ENCODE data around the gene FMN1. TPM values are rescaled to one million over a fixed set of nuclear protein-coding genes. Genes with fewer than 3 reads are reported as not detected.

Gene FMN1
- total RNA-seq, 2 donors from 2014 or later = 5.4 to 9.4 TPM

- ATAC-seq (no peak), DNase-seq (no peak)
- intact Hi-C loops (cut with DNase I) = loop anchor here in 1 of 2 donors (10.0 kb wide), 1 partner anchor 114 kb away; no protein-coding TSS in a partner anchor
Observed at GRCh38 chr15:32840507-32841245, 353.8 kb downstream of the FMN1 start.

GRCh38 chr15:32838820-32839219 is 355.7 kb downstream of the FMN1 start:
- ATAC-seq (no peak), DNase-seq (no peak)
- intact Hi-C loops (cut with DNase I) = no loop called here

- intact Hi-C loops (cut with DNase I) = no loop called here
Observed at GRCh38 chr15:32838338-32838737, 356.2 kb downstream of the FMN1 start.

GRCh38 chr15:32837935-32838334 is 356.6 kb downstream of the FMN1 start:
- DNase-seq = no peak
- no peak for ATAC-seq
- intact Hi-C loops (cut with DNase I) = no loop called here

More at GRCh38 chr15:32838338-32838737, 356.2 kb downstream of the FMN1 start:
- no peak for ATAC-seq
- DNase-seq = no peak

GRCh38 chr15:32834156-32834555 is 360.4 kb downstream of the FMN1 start:
- DNase-seq (no peak), ATAC-seq (no peak)
- intact Hi-C loops (cut with DNase I) = no loop called here

- ATAC-seq (no peak), DNase-seq (no peak)
- intact Hi-C loops (cut with DNase I) = no loop called here
Observed at GRCh38 chr15:32833379-32833821, 361.1 kb downstream of the FMN1 start.

- no peak for ATAC-seq
- intact Hi-C loops (cut with DNase I) = no loop called here
- DNase-seq = no peak
Observed at GRCh38 chr15:32831485-32831884, 363.0 kb downstream of the FMN1 start.

GRCh38 chr15:32830241-32830640 is 364.3 kb downstream of the FMN1 start:
- ATAC-seq (no peak), DNase-seq (no peak)
- intact Hi-C loops (cut with DNase I) = no loop called here

GRCh38 chr15:32829436-32829835 is 365.1 kb downstream of the FMN1 start:
- ATAC-seq (no peak), DNase-seq (no peak)
- intact Hi-C loops (cut with DNase I) = no loop called here

- no peak for DNase-seq
- intact Hi-C loops (cut with DNase I) = no loop called here
- ATAC-seq = no peak
Observed at GRCh38 chr15:32828507-32829186, 365.9 kb downstream of the FMN1 start.

- intact Hi-C loops (cut with DNase I) = no loop called here
- ATAC-seq = no peak
- DNase-seq = no peak
Observed at GRCh38 chr15:32826685-32827084, 367.8 kb downstream of the FMN1 start.

GRCh38 chr15:32825219-32825618 is 369.3 kb downstream of the FMN1 start:
- no peak for DNase-seq
- intact Hi-C loops (cut with DNase I) = no loop called here
- no peak for ATAC-seq

GRCh38 chr15:32824777-32825176 is 369.7 kb downstream of the FMN1 start:
- intact Hi-C loops (cut with DNase I) = no loop called here
- no peak for ATAC-seq

GRCh38 chr15:32823750-32824149 is 370.8 kb downstream of the FMN1 start:
- ATAC-seq (no peak), DNase-seq (no peak)
- intact Hi-C loops (cut with DNase I) = no loop called here

More at GRCh38 chr15:32824777-32825176, 369.7 kb downstream of the FMN1 start:
- no peak for DNase-seq

- ATAC-seq = no peak
- intact Hi-C loops (cut with DNase I) = no loop called here
Observed at GRCh38 chr15:32822739-32823138, 371.8 kb downstream of the FMN1 start.

GRCh38 chr15:32819448-32819847 is 375.1 kb downstream of the FMN1 start:
- ATAC-seq = no peak
- intact Hi-C loops (cut with DNase I) = no loop called here
- DNase-seq = no peak

More at GRCh38 chr15:32822739-32823138, 371.8 kb downstream of the FMN1 start:
- no peak for DNase-seq

- ATAC-seq (no peak), DNase-seq (no peak)
- intact Hi-C loops (cut with DNase I) = no loop called here
Observed at GRCh38 chr15:32818758-32819447, 375.6 kb downstream of the FMN1 start.

GRCh38 chr15:32817577-32817976 is 376.9 kb downstream of the FMN1 start:
- DNase-seq (no peak), ATAC-seq (no peak)
- intact Hi-C loops (cut with DNase I) = no loop called here

- intact Hi-C loops (cut with DNase I) = no loop called here
- DNase-seq (no peak), ATAC-seq (no peak)
Observed at GRCh38 chr15:32807331-32807730, 387.2 kb downstream of the FMN1 start.

- no peak for ATAC-seq
- intact Hi-C loops (cut with DNase I) = no loop called here
- no peak for DNase-seq
Observed at GRCh38 chr15:32803631-32804030, 390.9 kb downstream of the FMN1 start.

Measured in left cardiac atrium (tissue), 4 donors.